ENCODE measurements around the gene DAGLA.

- TF ChIP-seq CTCF (IDR thresholded peaks at IDR 0.05; ENCODE audit: low read length): no peak
- no peak for TF ChIP-seq EZH2 (optimal IDR thresholded peaks at IDR 0.05; ENCODE audit: low read depth, low read length)
These were observed 12.4 kb upstream of the DAGLA start for GRCh38 chr11:61667684-61668305.

All from MM.1S (cell line).